Measurements from ENCODE around the gene CTTNBP2NL.

DNA sequence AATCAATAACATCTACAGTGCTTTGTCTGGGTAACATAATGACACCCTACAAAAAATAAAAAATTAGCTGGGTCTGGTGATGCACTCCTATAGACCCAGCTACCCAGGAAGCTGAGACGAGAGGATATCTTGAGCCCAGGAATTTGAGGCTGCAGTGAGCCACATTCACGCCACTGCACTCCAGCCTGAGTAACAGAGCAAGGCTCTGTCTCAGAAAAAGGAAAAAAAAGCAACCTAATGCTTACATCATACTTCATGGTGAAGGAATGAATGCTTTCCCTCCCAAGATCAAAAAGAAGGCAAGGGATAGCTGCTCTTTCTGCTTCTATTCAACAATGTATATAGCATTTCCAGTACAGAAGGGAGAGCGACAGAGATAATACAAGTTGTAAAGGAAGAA, 24.2 kb upstream of the CTTNBP2NL start:
- TF ChIP-seq EP300 (IDR thresholded peaks at IDR 0.05) (no peak), POLR2A (IDR thresholded peaks at IDR 0.05) (no peak)
- TF ChIP-seq, protein P1, sequence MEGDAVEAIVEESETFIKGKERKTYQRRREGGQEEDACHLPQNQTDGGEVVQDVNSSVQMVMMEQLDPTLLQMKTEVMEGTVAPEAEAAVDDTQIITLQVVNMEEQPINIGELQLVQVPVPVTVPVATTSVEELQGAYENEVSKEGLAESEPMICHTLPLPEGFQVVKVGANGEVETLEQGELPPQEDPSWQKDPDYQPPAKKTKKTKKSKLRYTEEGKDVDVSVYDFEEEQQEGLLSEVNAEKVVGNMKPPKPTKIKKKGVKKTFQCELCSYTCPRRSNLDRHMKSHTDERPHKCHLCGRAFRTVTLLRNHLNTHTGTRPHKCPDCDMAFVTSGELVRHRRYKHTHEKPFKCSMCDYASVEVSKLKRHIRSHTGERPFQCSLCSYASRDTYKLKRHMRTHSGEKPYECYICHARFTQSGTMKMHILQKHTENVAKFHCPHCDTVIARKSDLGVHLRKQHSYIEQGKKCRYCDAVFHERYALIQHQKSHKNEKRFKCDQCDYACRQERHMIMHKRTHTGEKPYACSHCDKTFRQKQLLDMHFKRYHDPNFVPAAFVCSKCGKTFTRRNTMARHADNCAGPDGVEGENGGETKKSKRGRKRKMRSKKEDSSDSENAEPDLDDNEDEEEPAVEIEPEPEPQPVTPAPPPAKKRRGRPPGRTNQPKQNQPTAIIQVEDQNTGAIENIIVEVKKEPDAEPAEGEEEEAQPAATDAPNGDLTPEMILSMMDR (IDR thresholded peaks at IDR 0.05) = no peak

Data from suprapubic skin (tissue), 3 donors.